HG03159 (cell line): ENCODE data around the gene RTN4RL1.
"Not testable (repeated sequence)": the region's sequence is repeated elsewhere in the genome, so short reads cannot be mapped to it uniquely, and the experiment has no call there.

Source experiments
- ATAC-seq: cut with Tn5 transposase; IDR thresholded peaks from one replicate; pipeline ENCODE4 v1.9.1; 2021; ENCODE audit warnings: mild to moderate bottlenecking, moderate library complexity; ENCODE audit not compliant: unreplicated experiment

Gene RTN4RL1

DNA sequence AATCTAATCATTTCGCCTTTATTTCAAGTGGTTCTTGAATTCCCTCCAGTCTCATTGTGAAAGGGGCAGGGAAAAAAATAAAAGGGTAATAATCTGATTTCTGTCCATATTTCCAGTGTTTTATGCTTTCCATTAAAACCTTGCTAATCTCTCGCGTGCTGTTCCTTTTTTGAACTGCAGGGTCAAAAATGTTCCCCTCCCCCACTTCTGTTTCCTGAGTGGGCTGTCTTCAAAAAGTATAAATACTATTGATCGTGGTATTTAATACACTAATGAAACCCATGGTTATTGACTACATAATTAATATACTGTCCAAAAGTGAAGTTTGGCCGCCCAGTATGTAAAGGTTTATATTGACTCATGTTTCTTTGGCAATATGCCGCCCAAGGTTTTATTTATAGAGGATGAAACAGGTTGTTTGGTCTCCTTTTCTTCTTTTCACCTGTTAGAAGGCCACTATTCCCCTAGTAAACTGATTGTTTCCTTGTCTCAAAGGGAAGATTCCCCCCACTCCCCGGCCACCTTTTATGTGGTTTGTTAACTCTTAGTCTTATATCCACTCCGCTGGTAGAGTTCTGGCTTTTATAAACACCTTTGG, 125.6 kb downstream of the RTN4RL1 start:
- ATAC-seq = no peak

DNA sequence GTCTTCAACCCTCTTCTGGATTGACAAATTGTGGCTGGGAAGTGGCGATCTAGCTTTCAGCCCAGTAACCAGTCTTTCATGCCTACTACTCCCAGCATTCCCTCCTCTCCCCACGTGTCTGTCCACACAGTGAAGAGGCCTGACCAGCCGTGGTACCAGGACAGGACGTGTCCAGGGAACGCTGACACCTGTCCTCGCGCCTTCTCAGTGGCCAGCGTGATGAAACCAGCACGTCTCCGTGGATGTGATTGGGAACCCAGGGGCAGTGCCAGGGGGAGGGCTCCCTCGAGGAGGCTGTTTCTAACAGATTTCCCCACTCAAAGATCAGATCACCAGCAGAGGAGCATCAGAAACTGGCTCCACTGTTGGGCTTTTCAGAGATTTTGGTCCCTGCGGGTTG, 126.3 kb downstream of the RTN4RL1 start:
- ATAC-seq = no peak

DNA sequence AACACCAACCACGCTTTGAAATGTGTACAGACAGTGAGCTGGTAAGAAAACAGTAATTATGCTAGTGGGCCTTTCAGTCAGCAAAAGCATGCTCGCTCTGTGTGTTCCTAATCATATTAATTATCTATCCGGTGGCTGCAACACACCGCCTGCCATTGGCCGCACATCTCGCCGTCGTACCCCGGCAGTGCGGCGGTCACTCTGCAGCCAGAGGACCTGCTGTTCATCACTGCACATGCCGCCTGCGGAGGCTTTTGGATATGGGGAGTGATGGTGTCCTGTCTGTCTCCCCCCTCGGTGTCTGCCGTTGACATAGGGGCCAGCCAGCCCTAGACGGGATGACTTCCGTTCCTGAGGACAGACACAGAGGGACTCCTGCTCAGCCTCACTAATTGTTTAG, 126.8 kb downstream of the RTN4RL1 start:
- ATAC-seq = no peak

- no peak for ATAC-seq
Observed at GRCh38 chr17:1897105-1897656, 128.0 kb downstream of the RTN4RL1 start.

DNA sequence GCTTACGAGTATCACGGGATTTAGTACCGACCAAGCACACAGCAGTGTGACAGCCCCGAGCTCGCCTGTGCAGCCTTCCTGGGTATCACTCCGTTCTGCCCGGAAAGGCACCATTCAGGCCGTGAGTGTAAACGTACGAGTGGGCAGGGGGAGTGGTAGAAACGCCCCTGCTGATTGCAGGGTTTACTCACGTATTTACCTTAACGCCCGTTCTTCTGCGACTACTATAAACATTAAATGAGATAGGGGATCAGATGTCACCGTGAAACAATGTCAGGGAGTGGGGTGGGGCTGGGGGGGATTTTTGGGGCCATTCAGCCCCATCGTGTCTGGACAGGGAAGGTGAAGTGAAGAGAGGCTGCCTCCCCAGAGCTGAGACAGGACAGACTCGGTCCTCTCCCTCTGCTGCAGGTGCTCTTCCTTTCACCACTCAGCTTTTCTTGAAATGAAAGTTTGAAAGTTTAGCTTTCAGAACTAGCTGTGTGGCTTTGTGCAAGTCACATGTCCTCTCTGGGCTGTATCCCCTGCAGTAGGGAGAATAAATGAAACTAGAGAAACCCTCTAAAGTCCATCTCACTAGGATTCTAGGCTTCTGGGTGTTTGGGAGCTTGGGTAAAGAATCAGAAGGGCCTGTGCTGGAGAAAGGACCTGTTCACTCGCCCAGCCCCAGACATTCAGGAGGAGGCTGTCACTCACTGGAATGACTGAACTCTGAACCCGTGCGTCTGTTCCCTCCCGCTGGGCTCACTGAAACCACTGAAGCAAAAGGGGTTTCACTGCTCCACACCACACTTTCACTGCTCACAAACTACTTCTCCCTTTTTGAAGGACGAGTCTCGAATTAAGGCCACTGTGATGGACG, 128.7 kb downstream of the RTN4RL1 start:
- ATAC-seq = no peak

DNA sequence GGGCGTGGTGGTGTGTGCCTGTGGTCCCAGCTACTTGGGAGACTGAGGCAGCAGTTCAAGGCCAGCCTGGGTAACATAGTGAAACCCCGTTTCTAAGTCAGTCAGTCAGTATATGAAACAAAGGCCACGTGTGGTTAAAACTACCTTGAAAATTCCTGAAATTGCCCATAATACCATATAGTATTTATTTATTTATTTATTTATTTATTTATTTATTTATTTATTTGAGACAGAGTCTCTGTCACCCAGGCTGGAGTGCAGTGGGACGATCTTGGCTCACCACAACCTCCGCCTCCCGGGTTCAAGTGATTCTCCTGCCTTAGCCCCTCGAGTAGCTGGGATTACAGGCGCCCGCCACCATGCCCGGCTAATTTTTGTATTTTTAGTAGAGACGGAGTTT, 129.7 kb downstream of the RTN4RL1 start:
- ATAC-seq = not testable (repeated sequence)

GRCh38 chr17:1894753-1895339, 130.3 kb downstream of the RTN4RL1 start:
- ATAC-seq = no peak

GRCh38 chr17:1890758-1891450, 134.2 kb downstream of the RTN4RL1 start:
- no peak for ATAC-seq

- ATAC-seq = no peak
Observed at GRCh38 chr17:1888741-1889140, 136.4 kb downstream of the RTN4RL1 start.
